WTC11 (cell line): Measurements from ENCODE around the gene MED12L.

Experiments
- AR ChIP-seq: fragments of 250-450 bp; sonication (Bioruptor Pico); IDR thresholded peaks from 2 replicates; pipeline ENCODE4 v1.9.0; 2021; ENCODE audit warnings: mild to moderate bottlenecking
- ARID4B ChIP-seq: sonication (generic); formaldehyde crosslinking; IDR thresholded peaks from 2 replicates; pipeline ENCODE4 v1.8.0; 2023; ENCODE audit warnings: missing genetic modification reagents, mild to moderate bottlenecking, borderline replicate concordance
- ATF6 ChIP-seq: sonication (generic); formaldehyde crosslinking; IDR thresholded peaks from 2 replicates; pipeline ENCODE4 v1.8.1; 2023; ENCODE audit warnings: mild to moderate bottlenecking, missing genetic modification reagents
- CREB1 ChIP-seq: sonication (generic); formaldehyde crosslinking; IDR thresholded peaks from 2 replicates; pipeline ENCODE4 v1.8.0; 2023; ENCODE audit warnings: mild to moderate bottlenecking, missing genetic modification reagents
- CTCF ChIP-seq: fragments of 200-600 bp; IDR thresholded peaks from 2 replicates; pipeline ENCODE4 v1.8.0; 2022; ENCODE audit warnings: antibody characterized with exemption
- FOXJ3 ChIP-seq: sonication (generic); formaldehyde crosslinking; IDR thresholded peaks from 2 replicates; pipeline ENCODE4 v1.9.0; 2021; ENCODE audit warnings: missing genetic modification reagents, mild to moderate bottlenecking, borderline replicate concordance
- JUN ChIP-seq: sonication (generic); formaldehyde crosslinking; IDR thresholded peaks from 2 replicates; pipeline ENCODE4 v1.8.0; 2023; ENCODE audit warnings: mild to moderate bottlenecking, missing genetic modification reagents
- NFYB ChIP-seq: sonication (generic); formaldehyde crosslinking; conservative IDR thresholded peaks from 2 replicates; pipeline ENCODE4 v1.8.0; 2022; ENCODE audit warnings: low read depth, missing genetic modification reagents
- PREB ChIP-seq: sonication (generic); formaldehyde crosslinking; IDR thresholded peaks from 2 replicates; pipeline ENCODE4 v1.8.1; 2022; ENCODE audit warnings: mild to moderate bottlenecking, missing genetic modification reagents, moderate library complexity, borderline replicate concordance
- STAT6 ChIP-seq: sonication (generic); formaldehyde crosslinking; conservative IDR thresholded peaks from 2 replicates; pipeline ENCODE4 v1.8.1; 2023; ENCODE audit warnings: mild to moderate bottlenecking, low read depth, missing genetic modification reagents, moderate library complexity

- TF ChIP-seq JUN (CRISPR knock-in tag) (no peak), PREB (CRISPR knock-in tag) (no peak), NFYB (CRISPR knock-in tag) (no peak), CTCF (no peak), ARID4B (no peak), CREB1 (CRISPR knock-in tag) (no peak), AR (CRISPR knock-in tag) (no peak), FOXJ3 (CRISPR knock-in tag) (no peak), ATF6 (CRISPR knock-in tag) (no peak), STAT6 (CRISPR knock-in tag) (no peak)
Observed at GRCh38 chr3:151265166-151265565, 179.7 kb downstream of the MED12L start.
